GM18517 (cell line): ENCODE data around the gene LRRC71.

Experiments
- ATAC-seq: cut with Tn5 transposase; IDR thresholded peaks from one replicate; pipeline ENCODE4 v1.9.1; 2021; ENCODE audit warnings: mild to moderate bottlenecking, moderate library complexity; ENCODE audit not compliant: unreplicated experiment

Gene LRRC71

DNA sequence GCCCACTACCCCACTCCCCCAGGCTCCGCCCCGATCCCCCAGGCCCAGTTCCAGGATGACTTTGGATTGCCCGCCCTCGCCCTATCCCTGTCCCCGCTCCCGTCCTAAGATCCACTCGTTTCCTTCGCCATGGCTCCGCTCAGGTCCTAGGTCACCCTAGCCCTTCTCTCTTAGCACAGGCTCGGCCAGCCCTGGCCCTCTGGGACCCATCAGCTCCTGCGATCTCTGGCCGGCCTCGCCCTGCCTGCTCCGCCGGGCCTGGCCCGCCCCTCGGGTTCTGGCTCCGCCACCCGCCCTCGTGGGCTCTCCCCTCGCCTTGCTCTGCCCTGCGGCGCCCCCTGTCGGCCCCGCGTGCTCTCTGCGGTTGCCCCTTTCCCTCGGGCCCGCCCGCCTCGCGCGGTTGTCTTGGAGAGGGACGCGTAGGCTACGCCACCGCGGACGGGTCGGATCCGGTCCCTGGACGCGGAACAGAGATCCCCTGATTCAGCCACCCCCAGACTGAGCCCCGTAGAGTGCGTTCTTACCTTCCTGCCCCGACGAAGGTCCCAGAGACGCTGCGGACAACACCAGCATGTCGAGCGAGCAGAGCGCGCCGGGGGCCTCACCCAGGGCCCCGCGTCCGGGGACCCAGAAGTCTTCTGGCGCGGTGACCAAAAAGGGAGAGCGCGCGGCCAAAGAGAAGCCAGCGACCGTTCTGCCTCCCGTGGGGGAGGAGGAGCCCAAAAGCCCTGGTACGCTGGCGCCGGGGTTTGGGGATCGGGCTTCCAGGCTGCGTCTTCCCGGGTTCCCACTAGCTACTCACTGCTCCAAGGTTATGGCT, at the start of gene LRRC71:
LRRC71 (plus strand) TSS at position 400 of the 820 bp plus-strand sequence; CDS start at position 572, 172 bp downstream.
- no peak for ATAC-seq

GRCh38 chr1:156873659-156874058, 46.8 kb upstream of the LRRC71 start:
- no peak for ATAC-seq

DNA sequence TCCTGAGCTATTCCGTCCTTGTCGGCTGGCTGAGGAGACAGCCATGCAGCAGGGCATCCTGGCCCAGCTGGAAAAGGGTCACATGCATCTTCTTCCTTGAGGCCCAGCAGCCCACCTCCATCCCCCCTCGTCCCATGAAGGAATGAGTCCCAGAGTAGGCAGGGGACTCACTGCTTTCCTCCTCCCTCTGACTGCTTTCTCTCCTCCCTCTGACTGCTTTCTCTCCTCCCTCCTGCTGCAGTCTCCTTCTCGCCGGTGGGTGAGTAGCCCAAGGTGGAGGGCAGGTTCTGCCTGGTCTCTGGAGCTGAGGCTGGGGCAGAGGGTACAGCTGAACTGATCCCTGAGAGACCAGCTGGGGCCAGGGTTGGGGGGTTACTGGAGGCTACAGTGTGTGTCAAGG, 46.3 kb upstream of the LRRC71 start:
- ATAC-seq, result no peak

DNA sequence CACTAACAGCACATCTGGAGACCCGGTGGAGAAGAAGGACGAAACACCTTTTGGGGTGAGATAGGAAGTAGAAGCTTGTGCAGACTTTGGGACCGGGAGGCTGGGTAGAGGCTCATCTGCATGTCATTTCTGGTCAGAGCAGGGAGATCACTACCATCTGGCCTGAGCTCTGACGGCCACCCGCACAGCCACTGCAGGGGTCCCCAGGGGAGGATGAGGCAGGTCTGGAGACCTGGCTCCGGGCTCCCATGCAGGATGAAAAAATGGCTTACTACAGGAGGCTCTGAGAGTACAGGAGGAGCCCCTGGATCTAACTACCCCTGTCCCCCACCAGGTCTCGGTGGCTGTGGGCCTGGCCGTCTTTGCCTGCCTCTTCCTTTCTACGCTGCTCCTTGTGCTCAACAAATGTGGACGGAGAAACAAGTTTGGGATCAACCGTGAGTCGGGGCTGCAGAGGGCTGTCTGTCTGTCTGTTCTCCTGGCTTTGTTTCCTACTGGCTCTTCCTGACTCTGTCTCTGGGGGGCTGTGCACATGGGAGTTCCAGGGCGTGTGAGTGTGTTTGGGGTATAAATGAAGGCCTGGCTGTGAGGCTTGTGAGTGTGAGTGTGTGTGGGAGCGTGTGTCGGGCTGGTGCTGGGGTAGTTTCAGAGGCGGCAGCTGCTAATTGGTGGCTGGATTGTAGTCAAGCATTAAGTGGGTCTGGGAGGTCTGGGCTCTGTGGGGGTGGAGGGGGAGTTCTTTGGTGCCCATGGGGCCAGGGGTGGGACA, 45.7 kb upstream of the LRRC71 start:
- ATAC-seq, result no peak

DNA sequence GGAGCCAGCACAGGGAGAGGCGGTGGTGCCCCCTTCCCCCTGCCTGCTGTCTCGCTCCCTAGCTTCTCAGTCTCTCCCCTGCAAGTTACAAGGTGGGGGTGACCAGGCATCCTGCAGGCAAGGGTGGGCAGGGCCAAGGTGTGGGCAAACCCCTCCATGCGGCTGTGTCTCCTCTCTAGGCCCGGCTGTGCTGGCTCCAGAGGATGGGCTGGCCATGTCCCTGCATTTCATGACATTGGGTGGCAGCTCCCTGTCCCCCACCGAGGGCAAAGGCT, 45.2 kb upstream of the LRRC71 start:
- no peak for ATAC-seq

GRCh38 chr1:156876281-156876680, 44.2 kb upstream of the LRRC71 start:
- ATAC-seq, result no peak

DNA sequence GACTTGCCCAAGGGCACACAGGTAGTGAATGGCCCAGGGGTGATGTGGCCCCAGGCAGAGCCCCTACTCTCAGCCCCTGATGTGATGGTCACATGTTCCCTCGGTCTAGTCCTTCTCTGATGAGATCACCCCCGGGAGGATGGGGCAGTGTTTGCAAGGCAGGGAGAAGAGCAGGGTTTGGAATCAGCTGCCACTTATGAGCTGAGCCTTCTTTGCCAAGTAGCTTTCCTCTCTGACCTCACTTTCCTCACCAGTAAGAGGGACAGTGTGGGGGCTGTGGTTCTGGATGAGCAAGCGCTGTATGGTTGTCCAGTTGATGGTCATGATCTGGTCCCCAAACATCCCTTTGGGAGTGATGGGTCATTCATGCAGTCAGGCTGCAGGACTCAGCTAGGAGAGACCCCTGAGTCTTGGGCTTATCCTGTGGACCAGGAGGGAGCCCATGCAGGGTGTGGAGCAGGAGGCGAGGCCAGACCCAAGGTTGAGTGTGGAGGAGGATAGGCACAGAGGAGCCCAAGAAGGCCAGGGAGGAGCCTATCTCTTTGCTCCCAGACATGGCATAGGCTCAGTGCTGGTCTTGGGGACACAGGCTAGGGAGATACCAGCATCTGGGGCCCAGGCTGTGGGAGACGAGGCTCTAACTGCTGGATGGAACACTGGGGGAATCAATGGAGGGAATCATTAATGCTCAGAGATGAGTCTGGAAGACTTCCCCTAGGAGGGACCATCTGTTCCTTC, 42.8 kb upstream of the LRRC71 start:
- ATAC-seq, result no peak

DNA sequence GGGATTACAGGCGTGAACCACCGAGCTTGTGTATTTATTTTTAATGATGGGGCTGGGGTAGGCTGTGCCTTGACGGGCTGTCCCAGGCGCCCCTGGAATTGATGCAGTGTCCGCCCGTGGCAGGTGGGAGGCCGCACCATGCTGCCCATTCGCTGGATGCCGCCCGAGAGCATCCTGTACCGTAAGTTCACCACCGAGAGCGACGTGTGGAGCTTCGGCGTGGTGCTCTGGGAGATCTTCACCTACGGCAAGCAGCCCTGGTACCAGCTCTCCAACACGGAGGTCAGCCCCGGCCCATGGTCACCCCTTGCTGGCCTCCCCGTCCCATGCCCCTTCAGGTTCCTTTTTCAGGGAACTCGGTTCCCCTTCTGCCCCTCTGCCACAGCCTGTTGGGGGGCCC, 40.6 kb upstream of the LRRC71 start:
- ATAC-seq, result no peak

- ATAC-seq, result no peak
Observed at GRCh38 chr1:156880473-156880872, 40.0 kb upstream of the LRRC71 start.

DNA sequence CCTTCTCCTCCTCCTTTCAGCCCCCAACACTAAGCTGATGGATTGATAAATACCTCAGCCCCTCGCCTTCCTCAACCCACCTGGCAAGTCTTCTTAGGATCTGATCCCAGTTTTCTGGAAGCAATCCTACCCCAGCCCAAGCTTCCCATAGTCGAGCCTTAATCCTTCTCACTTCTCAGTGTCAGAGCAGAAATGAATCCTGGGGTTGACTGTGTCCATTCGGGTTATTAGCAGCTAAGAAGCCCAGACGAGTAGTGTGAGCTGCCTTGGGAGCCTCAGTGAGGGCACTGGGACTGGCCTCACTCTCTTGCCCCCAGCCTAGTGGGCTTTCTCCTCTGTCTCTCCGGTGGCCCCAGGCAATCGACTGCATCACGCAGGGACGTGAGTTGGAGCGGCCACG, 39.3 kb upstream of the LRRC71 start:
- no peak for ATAC-seq

- ATAC-seq, result no peak
Observed at GRCh38 chr1:156881663-156882062, 38.8 kb upstream of the LRRC71 start.

DNA sequence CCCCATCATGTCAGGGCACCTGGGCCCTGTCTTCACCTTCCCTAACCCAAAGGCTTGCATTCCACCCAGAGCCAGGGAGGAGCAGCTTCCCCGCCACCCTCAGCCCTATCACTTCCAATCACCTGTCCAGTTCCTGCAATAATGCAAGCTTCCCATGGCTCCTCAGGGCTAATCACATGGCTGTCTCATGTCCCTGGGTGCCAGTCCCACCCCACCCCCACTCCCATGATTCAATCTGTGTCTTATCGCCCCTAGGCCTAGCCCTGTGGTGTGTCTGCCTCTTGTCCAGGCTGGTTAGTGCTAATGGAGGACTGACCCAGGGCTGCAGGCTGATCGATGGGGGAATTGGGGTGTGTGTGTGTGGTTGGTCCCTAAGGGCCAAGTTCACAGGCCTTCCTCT, 37.9 kb upstream of the LRRC71 start:
- ATAC-seq, result no peak

- no peak for ATAC-seq
Observed at GRCh38 chr1:156883919-156884318, 36.5 kb upstream of the LRRC71 start.

DNA sequence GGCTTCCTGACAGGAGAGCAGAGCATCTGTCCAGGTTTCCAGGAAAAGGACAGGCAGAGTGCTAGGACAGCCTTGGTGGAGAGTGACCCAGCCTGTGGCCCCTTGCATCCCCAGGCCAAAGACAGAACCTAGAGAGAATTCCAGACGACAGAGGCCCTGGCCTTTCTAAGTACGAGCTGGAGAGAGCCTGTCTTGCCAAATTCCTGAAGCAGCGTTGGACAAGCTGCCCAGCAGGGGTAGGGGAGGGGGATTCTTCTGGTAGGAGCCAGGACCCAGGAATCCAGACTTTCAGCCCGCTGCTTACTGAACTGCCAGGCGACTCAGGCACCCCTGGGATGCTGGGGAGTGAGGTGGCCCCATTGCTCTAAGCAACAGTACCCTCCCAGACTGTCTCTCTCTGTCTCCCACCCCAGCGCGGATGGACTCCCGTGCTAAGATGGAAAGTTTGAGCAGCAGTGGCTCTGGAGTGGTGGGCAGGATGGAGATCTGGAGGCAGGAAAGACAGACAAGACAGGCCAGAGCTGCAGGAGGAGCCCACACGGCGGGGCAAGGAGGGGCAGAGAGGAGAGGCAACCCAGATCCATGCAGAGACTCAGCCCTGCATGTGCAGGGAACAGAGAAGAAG, 35.8 kb upstream of the LRRC71 start:
- ATAC-seq, result no peak

- no peak for ATAC-seq
Observed at GRCh38 chr1:156885314-156885713, 35.1 kb upstream of the LRRC71 start.

- no peak for ATAC-seq
Observed at GRCh38 chr1:156885880-156886355, 34.5 kb upstream of the LRRC71 start.

GRCh38 chr1:156886583-156887281, 33.7 kb upstream of the LRRC71 start:
- no peak for ATAC-seq

DNA sequence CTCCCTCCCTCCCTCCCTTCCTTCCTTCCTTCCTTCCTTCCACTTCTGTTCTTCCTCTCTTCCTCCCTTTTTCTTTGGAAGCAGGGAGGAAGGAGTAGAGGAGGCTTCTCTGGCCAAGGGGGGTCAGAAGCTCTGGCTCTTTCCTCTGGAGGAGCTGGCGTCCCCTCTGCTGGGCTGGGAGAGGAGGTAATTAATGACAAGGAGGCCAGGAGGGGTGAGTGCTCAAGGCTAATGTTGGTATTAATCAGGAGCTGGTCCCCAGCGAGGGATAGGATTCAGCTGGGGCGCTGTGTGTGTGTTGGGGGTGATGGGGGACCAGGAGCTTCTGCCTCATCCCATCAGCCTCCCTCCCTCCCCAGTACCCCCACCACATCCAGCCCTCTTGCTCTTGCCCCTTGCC, 33.1 kb upstream of the LRRC71 start:
- ATAC-seq, result no peak

GRCh38 chr1:156887734-156888133, 32.7 kb upstream of the LRRC71 start:
- no peak for ATAC-seq

DNA sequence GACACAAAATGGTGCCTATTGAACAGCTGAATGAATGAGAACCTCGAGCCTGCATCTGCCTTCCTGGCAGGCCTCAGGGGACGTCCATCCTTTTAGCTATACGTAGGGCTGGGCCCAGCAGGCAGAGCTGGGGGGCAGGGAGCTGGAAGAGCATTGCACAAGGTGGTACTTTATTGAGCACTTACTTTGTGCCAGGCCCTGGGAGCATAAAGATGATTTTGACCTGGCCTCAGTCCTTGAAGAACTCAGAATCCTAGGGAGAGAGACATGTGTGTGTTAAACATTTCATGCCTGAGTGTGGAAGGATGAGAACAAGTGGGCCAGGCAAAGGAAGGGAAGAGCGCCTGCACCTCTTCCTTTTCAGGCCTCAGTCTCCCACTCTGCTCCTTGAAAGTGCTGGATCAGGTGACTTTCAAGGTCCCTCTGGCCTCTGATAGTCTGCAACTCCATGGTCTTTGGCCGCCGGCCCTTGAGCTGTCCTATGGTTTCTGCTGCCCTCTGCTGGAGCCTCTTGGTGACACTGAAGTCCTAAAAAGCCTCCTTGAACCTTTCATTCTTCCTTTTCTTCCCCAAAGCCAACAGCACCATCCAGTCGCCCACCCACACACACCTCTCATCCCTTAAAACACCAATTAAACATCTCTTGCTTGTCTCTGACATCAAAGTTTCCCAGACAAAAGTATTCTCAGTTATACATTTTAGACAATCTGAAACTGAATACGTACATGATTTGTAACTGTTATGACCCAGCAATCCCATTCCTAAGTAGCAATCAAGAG, 30.4 kb upstream of the LRRC71 start:
- no peak for ATAC-seq
